Nephron progenitor cell (in vitro differentiated cells): ENCODE measurements around the gene FSCN2.

Experiments
- DNase-seq: peaks from one replicate; pipeline ENCODE4 v3.0.0; 2021
- H3K27ac Mint-ChIP-seq: 2 replicates; pipeline ENCODE4 v1.8.0; 2021; ENCODE audit warnings: mild to moderate bottlenecking, moderate library complexity, mixed read lengths
- H3K27me3 Mint-ChIP-seq: 2 replicates; pipeline ENCODE4 v1.8.0; 2021; ENCODE audit warnings: mild to moderate bottlenecking, low read depth, mixed read lengths; ENCODE audit not compliant: poor library complexity
- H3K36me3 Mint-ChIP-seq: 2 replicates; pipeline ENCODE4 v1.8.0; 2021; ENCODE audit warnings: low read depth, mixed read lengths
- H3K4me1 Mint-ChIP-seq: 2 replicates; pipeline ENCODE4 v1.8.0; 2021; ENCODE audit warnings: mixed read lengths
- H3K4me3 Mint-ChIP-seq: 2 replicates; pipeline ENCODE4 v1.8.0; 2021; ENCODE audit warnings: mild to moderate bottlenecking, moderate library complexity, mixed read lengths
- H3K9me3 Mint-ChIP-seq: 2 replicates; pipeline ENCODE4 v1.8.0; 2021; ENCODE audit warnings: mild to moderate bottlenecking, moderate library complexity, mixed read lengths
- TF ChIP-seq, protein P1 (sequence below): fragments of 200-600 bp; sonication (generic); IDR thresholded peaks from 2 replicates; pipeline ENCODE4 v1.5.0; 2021; ENCODE audit warnings: antibody characterized with exemption

Gene FSCN2

DNA sequence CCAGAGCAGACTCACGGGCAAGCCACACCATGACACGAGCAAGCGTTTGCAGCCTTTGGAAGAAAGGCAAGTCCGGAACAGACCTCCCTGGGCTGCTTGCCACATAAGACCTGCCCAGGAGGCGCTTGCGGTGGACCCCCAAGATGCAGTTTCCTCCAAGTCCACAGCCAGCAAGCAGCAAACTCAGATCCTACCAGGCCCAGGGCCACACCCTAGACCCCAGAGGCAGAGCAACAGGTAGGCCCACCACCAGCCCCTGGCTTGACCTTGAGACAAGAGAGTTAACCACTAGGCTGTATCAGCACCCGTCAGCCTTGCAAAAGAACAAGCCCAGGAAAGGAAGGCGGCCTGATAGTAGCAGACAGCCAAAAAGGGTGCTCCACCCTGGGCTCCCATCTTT lies 21.6 kb downstream of the FSCN2 start:
- TF ChIP-seq, protein P1, sequence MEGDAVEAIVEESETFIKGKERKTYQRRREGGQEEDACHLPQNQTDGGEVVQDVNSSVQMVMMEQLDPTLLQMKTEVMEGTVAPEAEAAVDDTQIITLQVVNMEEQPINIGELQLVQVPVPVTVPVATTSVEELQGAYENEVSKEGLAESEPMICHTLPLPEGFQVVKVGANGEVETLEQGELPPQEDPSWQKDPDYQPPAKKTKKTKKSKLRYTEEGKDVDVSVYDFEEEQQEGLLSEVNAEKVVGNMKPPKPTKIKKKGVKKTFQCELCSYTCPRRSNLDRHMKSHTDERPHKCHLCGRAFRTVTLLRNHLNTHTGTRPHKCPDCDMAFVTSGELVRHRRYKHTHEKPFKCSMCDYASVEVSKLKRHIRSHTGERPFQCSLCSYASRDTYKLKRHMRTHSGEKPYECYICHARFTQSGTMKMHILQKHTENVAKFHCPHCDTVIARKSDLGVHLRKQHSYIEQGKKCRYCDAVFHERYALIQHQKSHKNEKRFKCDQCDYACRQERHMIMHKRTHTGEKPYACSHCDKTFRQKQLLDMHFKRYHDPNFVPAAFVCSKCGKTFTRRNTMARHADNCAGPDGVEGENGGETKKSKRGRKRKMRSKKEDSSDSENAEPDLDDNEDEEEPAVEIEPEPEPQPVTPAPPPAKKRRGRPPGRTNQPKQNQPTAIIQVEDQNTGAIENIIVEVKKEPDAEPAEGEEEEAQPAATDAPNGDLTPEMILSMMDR: no peak
- Mint-ChIP-seq H3K9me3 (no peaks in the 10 kb centered on the region), H3K27me3 (no peaks in the 10 kb centered on the region), H3K4me1 (peaks cover 44% of the 10 kb centered on the region), H3K27ac (no peak overlapping the region), H3K4me3 (peak overlapping the region; percentile 54), H3K36me3 (peaks cover 22% of the 10 kb centered on the region)
- no peak for DNase-seq

DNA sequence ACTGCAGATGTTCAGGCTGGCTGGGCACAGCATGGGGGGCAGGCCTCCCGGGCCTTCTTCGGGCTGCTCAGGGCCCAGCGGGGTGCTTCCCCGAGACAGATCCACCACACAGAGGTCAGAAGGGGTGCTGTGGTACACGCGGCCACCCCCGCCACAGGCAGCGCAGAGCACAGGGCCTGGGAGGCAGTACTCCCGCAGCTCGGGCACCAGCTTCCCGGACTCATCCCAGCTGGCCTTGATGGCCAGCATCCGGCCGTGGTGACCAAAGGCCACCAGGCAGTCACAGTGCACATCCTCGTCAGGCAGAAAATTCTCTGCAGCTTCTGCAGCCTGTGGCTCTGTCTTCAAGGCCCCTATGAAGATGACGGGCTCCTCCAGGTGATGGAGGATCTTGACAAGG lies 22.1 kb downstream of the FSCN2 start:
- peak overlapping the region; percentile 91 for H3K4me3 Mint-ChIP-seq
- H3K36me3 Mint-ChIP-seq: peaks cover 22% of the 10 kb centered on the region
- no peak for DNase-seq
- H3K9me3 Mint-ChIP-seq: no peaks in the 10 kb centered on the region
- no peaks in the 10 kb centered on the region for H3K27me3 Mint-ChIP-seq
- peaks cover 44% of the 10 kb centered on the region for H3K4me1 Mint-ChIP-seq
- TF ChIP-seq, protein P1: no peak
- H3K27ac Mint-ChIP-seq: no peak overlapping the region

DNA sequence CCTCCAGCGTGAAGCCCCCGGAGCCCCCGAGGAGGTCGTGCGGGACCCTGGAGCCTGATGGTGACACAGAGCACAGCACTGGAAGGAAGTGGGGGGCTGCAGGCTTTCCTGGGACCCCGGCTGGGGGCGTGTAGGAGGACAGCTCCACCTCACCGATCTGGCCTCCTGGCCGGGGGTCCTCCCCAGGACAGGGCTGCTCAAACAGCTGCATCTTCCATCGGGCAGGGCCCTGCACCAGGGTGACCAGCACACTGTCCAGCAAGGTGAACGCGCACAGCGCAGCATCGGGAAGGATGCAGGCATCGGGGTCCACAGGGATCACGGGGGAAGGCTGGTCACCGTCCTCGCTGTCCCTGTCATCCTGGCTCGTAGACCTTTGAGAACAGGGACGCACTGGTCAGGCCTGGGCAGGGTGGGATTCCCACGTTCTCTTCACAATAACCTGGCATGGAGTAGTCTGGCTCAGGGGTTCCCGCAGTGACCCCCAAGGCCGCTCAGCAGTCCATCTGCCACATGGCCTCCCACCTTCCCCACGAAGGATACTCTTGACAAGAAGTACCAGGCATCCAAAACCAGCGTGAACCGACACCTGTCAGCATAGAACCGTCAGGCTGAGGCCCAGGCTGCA lies 22.8 kb downstream of the FSCN2 start:
- no peaks in the 10 kb centered on the region for H3K9me3 Mint-ChIP-seq
- peak overlapping the region; percentile 66 for H3K27ac Mint-ChIP-seq
- TF ChIP-seq, protein P1: no peak
- peaks cover 44% of the 10 kb centered on the region for H3K4me1 Mint-ChIP-seq
- DNase-seq: no peak
- H3K27me3 Mint-ChIP-seq: no peaks in the 10 kb centered on the region
- peak overlapping the region; percentile 91 for H3K4me3 Mint-ChIP-seq
- peaks cover 22% of the 10 kb centered on the region for H3K36me3 Mint-ChIP-seq

DNA sequence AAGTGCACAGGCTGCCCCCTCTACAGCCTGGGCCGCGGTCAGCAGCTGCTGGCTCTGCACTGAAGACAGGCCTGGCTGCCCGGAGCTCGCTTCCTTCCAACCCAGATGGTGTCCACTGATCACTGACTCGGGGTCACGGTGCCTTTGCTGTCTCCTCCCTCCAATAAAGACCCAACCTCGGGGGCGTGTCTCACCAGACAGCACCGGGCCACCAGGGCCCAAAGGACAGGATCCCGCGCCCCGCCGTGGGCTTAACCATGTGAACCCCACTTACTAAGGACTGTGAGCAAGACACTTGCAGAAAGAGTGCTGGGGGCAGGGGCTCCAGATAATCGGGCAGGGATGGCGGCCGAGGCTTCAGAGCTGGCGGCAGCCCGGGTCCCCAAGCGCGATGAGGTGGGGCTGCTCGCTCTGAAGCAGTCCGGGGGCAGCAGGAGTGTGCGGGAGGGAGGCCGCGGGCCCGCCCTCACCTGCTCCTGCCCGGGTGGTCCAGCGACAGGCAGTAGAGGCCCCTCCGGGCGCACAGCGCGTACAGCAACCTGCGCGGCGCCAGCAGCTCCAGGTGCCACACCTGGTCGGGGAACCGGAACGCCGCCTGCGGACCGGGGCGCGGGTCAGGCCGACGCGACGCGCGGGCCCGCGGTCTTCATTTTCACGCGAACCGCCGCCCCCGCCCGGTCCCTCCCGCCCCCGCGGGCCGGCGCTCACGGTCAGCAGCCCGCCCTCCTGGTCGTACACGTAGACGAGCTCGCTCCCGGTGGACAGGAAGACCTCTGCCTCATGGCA lies 23.5 kb downstream of the FSCN2 start:
- DNase-seq: peak; percentile 51
- peak overlapping the region; percentile 91 for H3K4me3 Mint-ChIP-seq
- H3K36me3 Mint-ChIP-seq: peaks cover 18% of the 10 kb centered on the region
- H3K9me3 Mint-ChIP-seq: no peaks in the 10 kb centered on the region
- H3K27me3 Mint-ChIP-seq: no peaks in the 10 kb centered on the region
- H3K27ac Mint-ChIP-seq: peak overlapping the region; percentile 66
- TF ChIP-seq, protein P1: no peak
- H3K4me1 Mint-ChIP-seq: peaks cover 44% of the 10 kb centered on the region

DNA sequence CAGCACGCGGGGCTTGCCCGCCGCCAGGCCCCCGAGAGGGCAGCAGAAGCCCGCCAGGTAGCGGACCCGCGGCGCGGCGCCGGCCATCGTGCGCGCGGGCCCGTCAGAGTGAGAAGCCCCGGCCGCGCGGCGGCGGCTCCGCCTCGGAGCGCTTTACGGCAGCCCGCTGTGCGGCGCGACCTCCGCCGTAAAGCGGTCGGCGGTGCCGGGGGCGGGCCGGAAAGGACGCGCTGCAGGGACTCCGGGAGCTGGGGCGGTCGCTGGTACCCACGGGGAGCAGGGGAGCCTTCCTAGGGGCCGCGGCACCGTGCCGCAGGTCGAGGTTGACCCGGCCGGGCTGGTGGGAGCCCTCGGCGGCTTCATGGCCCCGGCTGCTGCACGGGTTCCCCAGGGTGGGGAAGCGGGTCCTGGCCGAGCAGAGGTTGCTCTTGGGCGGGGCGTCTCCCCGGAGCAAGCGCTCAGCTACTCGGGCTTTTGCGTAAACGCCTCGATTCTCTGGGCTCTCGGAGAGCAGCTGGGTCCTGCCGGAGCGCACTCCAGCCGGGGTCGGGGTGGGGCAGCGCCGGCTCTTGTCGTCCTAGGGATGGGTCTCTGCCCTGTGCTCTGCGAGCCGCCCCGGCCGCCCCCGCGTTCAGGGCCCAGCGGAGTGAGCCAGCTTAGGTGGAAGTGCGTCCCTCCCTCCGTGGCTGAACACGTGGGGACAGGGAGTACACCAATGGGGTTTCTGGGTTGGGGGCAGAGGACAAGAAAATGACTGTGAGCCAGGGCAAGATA lies 24.3 kb downstream of the FSCN2 start, which contains the start of gene FAAP100:
TSS of gene FAAP100 (minus strand) at position 110 of the 774 bp plus-strand sequence. CDS start at position 87, 23 bp downstream.
- Mint-ChIP-seq H3K9me3 (no peaks in the 10 kb centered on the region), H3K4me1 (peaks cover 44% of the 10 kb centered on the region), H3K36me3 (peaks cover 18% of the 10 kb centered on the region), H3K4me3 (peak within 1 kb of the TSS; percentile 91), H3K27ac (peak within 1 kb of the TSS; percentile 66), H3K27me3 (no peaks in the 10 kb centered on the region)
- peak; percentile 84 for DNase-seq
- TF ChIP-seq, protein P1: no peak
